GM12891 (cell line): ENCODE results near the gene DPYSL3.

ENCODE experiments used
- POLR2A ChIP-seq: IDR thresholded peaks from 2 replicates; pipeline ENCODE4 v1.6.1; 2011; ENCODE audit warnings: low read depth, low read length, control low read depth
- SPI1 ChIP-seq: IDR thresholded peaks from 2 replicates; pipeline ENCODE4 v1.6.1; 2011; ENCODE audit warnings: low read depth, low read length, control low read depth
- TAF1 ChIP-seq: IDR thresholded peaks from 2 replicates; pipeline ENCODE4 v1.6.1; 2011; ENCODE audit warnings: low read depth, low read length, control low read depth

- TF ChIP-seq POLR2A = no peak
- no peak for TF ChIP-seq TAF1
- no peak for TF ChIP-seq SPI1
Measured at GRCh38 chr5:147504011-147504410, 5.9 kb downstream of the DPYSL3 start.
